D721Med (cell line): ENCODE measurements around the gene PLCE1.

ENCODE experiments used
- DNase-seq: peaks from one replicate; pipeline ENCODE4 v3.0.0; 2011; ENCODE audit warnings: low spot score; ENCODE audit not compliant: insufficient read length
- FAIRE-seq: peaks from 2 replicates; lab custom pipeline; 2011; peaks lifted over from hg19 to GRCh38; lab: Jason Lieb, UNC
- CTCF ChIP-seq: IDR thresholded peaks from 2 replicates; pipeline ENCODE4 v1.5.1; 2012; ENCODE audit warnings: mild to moderate bottlenecking, control low read depth; ENCODE audit not compliant: insufficient read depth; ENCODE audit errors: missing control alignments

The PLCE1 gene

GRCh38 chr10:93993414-93993781, 333 bp upstream of the PLCE1 start:
- DNase-seq (no peak), FAIRE-seq (no peak)
- TF ChIP-seq CTCF, result no peak

- no peak for TF ChIP-seq CTCF
- FAIRE-seq (no peak), DNase-seq (no peak)
These were observed 689 bp downstream of the PLCE1 start for GRCh38 chr10:93994438-93994801.

- no peak for TF ChIP-seq CTCF
- FAIRE-seq, result no peak
- no peak for DNase-seq
These were observed 1.5 kb downstream of the PLCE1 start for GRCh38 chr10:93995182-93995581.

- no peak for TF ChIP-seq CTCF
- DNase-seq, result no peak
- no peak for FAIRE-seq
These were observed 2.0 kb downstream of the PLCE1 start for GRCh38 chr10:93995598-93996271.

GRCh38 chr10:93996551-93996950, 2.8 kb downstream of the PLCE1 start:
- no peak for DNase-seq
- no peak for FAIRE-seq
- no peak for TF ChIP-seq CTCF

- no peak for TF ChIP-seq CTCF
- DNase-seq (no peak), FAIRE-seq (no peak)
These were observed 3.8 kb downstream of the PLCE1 start for GRCh38 chr10:93997546-93997945.

- FAIRE-seq (no peak), DNase-seq (no peak)
- TF ChIP-seq CTCF, result no peak
These were observed 5.7 kb downstream of the PLCE1 start for GRCh38 chr10:93999401-93999851.
